CD8-positive, alpha-beta memory T cell (primary cell): ENCODE results near the gene HACD2. TPM values are rescaled to one million over a fixed set of nuclear protein-coding genes. Genes with fewer than 3 reads are reported as not detected.

Experiments used
- CTCF ChIA-PET: fragments of 350-600 bp; sonication (Branson Sonifier 250); formaldehyde crosslinking; loops from one replicate; lab custom pipeline; 2021; ENCODE audit warnings: antibody characterized with exemption; lab: Charles Lee
- POLR2A ChIA-PET: fragments of 350-600 bp; sonication (Branson Sonifier 250); formaldehyde crosslinking; loops from one replicate; lab custom pipeline; 2021; ENCODE audit warnings: antibody characterized with exemption; lab: Charles Lee
- DNase-seq, 5 donors: peaks; one replicate each; pipeline versions ENCODE4 v3.0.0 to v3.0.0-alpha.2; 2020 to 2022; ENCODE audit warnings: mixed read lengths in 1 of 5
- H3K27ac ChIP-seq: one replicate; pipeline ENCODE4 v1.7.0; 2013; ENCODE audit warnings: low read depth, mild to moderate bottlenecking, low read length, moderate library complexity
- H3K27me3 ChIP-seq: 2 replicates; pipeline ENCODE4 v1.7.0; 2013; ENCODE audit warnings: low read length, mild to moderate bottlenecking; ENCODE audit not compliant: insufficient read depth, poor library complexity, severe bottlenecking
- H3K36me3 ChIP-seq: 2 replicates; pipeline ENCODE4 v1.7.0; 2013; ENCODE audit warnings: mild to moderate bottlenecking, low read length, moderate library complexity; ENCODE audit not compliant: insufficient read depth
- H3K4me1 ChIP-seq: 2 replicates; pipeline ENCODE4 v1.7.0; 2013; ENCODE audit warnings: mild to moderate bottlenecking, low read length, moderate library complexity; ENCODE audit not compliant: insufficient read depth
- H3K4me3 ChIP-seq: 2 replicates; pipeline ENCODE4 v1.7.0; 2013; ENCODE audit warnings: mild to moderate bottlenecking, low read length
- H3K9me3 ChIP-seq: 2 replicates; pipeline ENCODE4 v1.7.0; 2013; ENCODE audit warnings: mild to moderate bottlenecking, low read length
- H3K27ac Mint-ChIP-seq, 8 donors: one replicate each; pipeline ENCODE4 v1.8.0; 2020 to 2021; ENCODE audit warnings: mixed read lengths in 8 of 8, mild to moderate bottlenecking in 6 of 8, inconsistent platforms in 3 of 8, moderate library complexity in 3 of 8
- H3K27me3 Mint-ChIP-seq, 2 donors: one replicate each; pipeline ENCODE4 v1.8.0; 2020 to 2021; ENCODE audit warnings: mixed read lengths in 2 of 2, mild to moderate bottlenecking in 1 of 2, moderate library complexity in 1 of 2
- H3K36me3 Mint-ChIP-seq, 3 donors: one replicate each; pipeline ENCODE4 v1.8.0; 2020 to 2021; ENCODE audit warnings: mixed read lengths in 3 of 3, inconsistent platforms in 1 of 3, mild to moderate bottlenecking in 1 of 3
- H3K4me1 Mint-ChIP-seq, 3 donors: one replicate each; pipeline ENCODE4 v1.8.0; 2020 to 2021; ENCODE audit warnings: mixed read lengths in 3 of 3, inconsistent platforms in 1 of 3, mild to moderate bottlenecking in 1 of 3
- H3K4me3 Mint-ChIP-seq, 7 donors: one replicate each; pipeline ENCODE4 v1.8.0; 2020 to 2021; ENCODE audit warnings: mixed read lengths in 7 of 7, mild to moderate bottlenecking in 6 of 7, moderate library complexity in 4 of 7, inconsistent platforms in 2 of 7
- H3K9me3 Mint-ChIP-seq, 5 donors: one replicate each; pipeline ENCODE4 v1.8.0; 2020 to 2022; ENCODE audit warnings: mixed read lengths in 5 of 5, mild to moderate bottlenecking in 3 of 5, moderate library complexity in 2 of 5, inconsistent platforms in 1 of 5
- polyA plus RNA-seq: library from polyadenylated mRNA; unstranded; fragments of 300-500 nt; fragmentation: Illumina TruSeq; gene quantifications from one replicate; pipeline ENCODE4 v1.2.3, GENCODE V29; 2021
- total RNA-seq, 2 experiments: library from RNA; stranded (reverse); gene quantifications; one replicate each; pipeline ENCODE4 v1.2.3, GENCODE V29; 2021

Gene HACD2
- total and polyA plus RNA-seq, 3 experiments from 2014 or later = 25.9 to 33.3 (median 33.0) TPM

GRCh38 chr3:123593381-123593780 is 8.5 kb upstream of the HACD2 start:
- Mint-ChIP-seq H3K4me3 (no peak overlapping the region), H3K4me1 (peaks cover 0 to 4% (median 1%) of the 10 kb centered on the region in 3 donors), H3K27me3 (no peaks in the 10 kb centered on the region), H3K36me3 (peaks cover 16 to 28% (median 19%) of the 10 kb centered on the region in 3 donors), H3K9me3 (peaks cover 9 to 23% (median 15%) of the 10 kb centered on the region in 5 donors), H3K27ac (no peak overlapping the region)
- H3K4me1 ChIP-seq = no peaks in the 10 kb centered on the region
- CTCF ChIA-PET = no interaction called here
- H3K36me3 ChIP-seq = no peaks in the 10 kb centered on the region
- H3K9me3 ChIP-seq = peaks cover 9% of the 10 kb centered on the region
- H3K27ac ChIP-seq = no peak overlapping the region
- no peaks in the 10 kb centered on the region for H3K27me3 ChIP-seq
- DNase-seq = no peak
- no peak overlapping the region for H3K4me3 ChIP-seq
- POLR2A ChIA-PET = no interaction called here

- Mint-ChIP-seq H3K36me3 (peaks cover 18 to 28% (median 19%) of the 10 kb centered on the region in 3 donors), H3K9me3 (peaks cover 9 to 23% (median 15%) of the 10 kb centered on the region in 5 donors), H3K27ac (no peak overlapping the region), H3K4me3 (peak overlapping the region in 2 of 7 donors; percentile 7 to 11), H3K4me1 (peaks cover 5 to 15% (median 5%) of the 10 kb centered on the region in 3 donors), H3K27me3 (no peaks in the 10 kb centered on the region)
- Histone ChIP-seq H3K36me3 (no peaks in the 10 kb centered on the region), H3K9me3 (peaks cover 9% of the 10 kb centered on the region), H3K27me3 (no peaks in the 10 kb centered on the region), H3K27ac (no peak overlapping the region), H3K4me1 (peaks cover 12% of the 10 kb centered on the region), H3K4me3 (peak overlapping the region; percentile 10)
- DNase-seq = no peak
- CTCF ChIA-PET = no interaction called here
- POLR2A ChIA-PET = no interaction called here
Observed at GRCh38 chr3:123590685-123591450, 6.0 kb upstream of the HACD2 start.

DNA sequence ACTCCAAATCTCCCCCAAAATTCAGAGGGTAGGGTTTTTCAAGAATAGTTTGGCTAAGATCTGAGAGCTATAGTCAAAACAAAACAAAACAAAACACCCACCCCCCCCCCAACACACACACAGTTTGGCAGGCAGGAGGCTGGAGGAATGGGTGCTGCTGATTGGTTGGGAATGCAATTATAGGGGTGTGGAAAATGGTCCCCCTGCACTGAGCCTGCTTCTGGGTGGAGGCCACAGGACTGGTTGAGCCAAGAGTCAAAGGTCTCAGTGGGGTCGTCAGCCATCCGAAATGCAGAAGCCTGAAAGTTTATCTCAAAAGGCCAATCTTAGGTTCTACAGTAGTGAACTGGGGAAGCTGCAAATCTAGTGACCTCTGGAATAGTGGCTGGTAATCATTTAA is 2.5 kb upstream of the HACD2 start:
- peaks cover 18% of the 10 kb centered on the region for H3K4me1 ChIP-seq
- Mint-ChIP-seq H3K9me3 (peaks cover 9 to 21% (median 15%) of the 10 kb centered on the region in 5 donors), H3K4me1 (peaks cover 20 to 29% (median 23%) of the 10 kb centered on the region in 3 donors), H3K27ac (peak overlapping the region in 2 of 8 donors; percentile 25 to 27), H3K4me3 (peak overlapping the region in 3 of 7 donors; percentile 21 to 84 (median 35)), H3K36me3 (peaks cover 18 to 28% (median 20%) of the 10 kb centered on the region in 3 donors), H3K27me3 (no peaks in the 10 kb centered on the region)
- H3K27ac ChIP-seq = no peak overlapping the region
- no peak overlapping the region for H3K4me3 ChIP-seq
- DNase-seq = no peak
- ChIA-PET POLR2A (interaction anchor here (0.8 kb wide), 1 partner anchor 1073 kb away, joined by 3 read pairs; the partner anchor contains the start of gene KPNA1), CTCF (no interaction called here)
- H3K9me3 ChIP-seq = peaks cover 9% of the 10 kb centered on the region
- no peaks in the 10 kb centered on the region for H3K36me3 ChIP-seq
- H3K27me3 ChIP-seq = no peaks in the 10 kb centered on the region

- DNase-seq = no peak
- Histone ChIP-seq H3K27ac (no peak overlapping the region), H3K4me3 (no peak overlapping the region), H3K36me3 (no peaks in the 10 kb centered on the region), H3K4me1 (peaks cover 18% of the 10 kb centered on the region), H3K27me3 (no peaks in the 10 kb centered on the region), H3K9me3 (peaks cover 9% of the 10 kb centered on the region)
- Mint-ChIP-seq H3K4me3 (peak overlapping the region in 4 of 7 donors; percentile 22 to 54 (median 30)), H3K27ac (peak overlapping the region in 3 of 8 donors; percentile 25 to 53 (median 27)), H3K27me3 (no peaks in the 10 kb centered on the region), H3K4me1 (peaks cover 22 to 34% (median 27%) of the 10 kb centered on the region in 3 donors), H3K36me3 (peaks cover 18 to 28% (median 20%) of the 10 kb centered on the region in 3 donors), H3K9me3 (peaks cover 9 to 21% (median 15%) of the 10 kb centered on the region in 5 donors)
- ChIA-PET CTCF (no interaction called here), POLR2A (no interaction called here)
Observed at GRCh38 chr3:123586968-123587367, 2.1 kb upstream of the HACD2 start.

DNA sequence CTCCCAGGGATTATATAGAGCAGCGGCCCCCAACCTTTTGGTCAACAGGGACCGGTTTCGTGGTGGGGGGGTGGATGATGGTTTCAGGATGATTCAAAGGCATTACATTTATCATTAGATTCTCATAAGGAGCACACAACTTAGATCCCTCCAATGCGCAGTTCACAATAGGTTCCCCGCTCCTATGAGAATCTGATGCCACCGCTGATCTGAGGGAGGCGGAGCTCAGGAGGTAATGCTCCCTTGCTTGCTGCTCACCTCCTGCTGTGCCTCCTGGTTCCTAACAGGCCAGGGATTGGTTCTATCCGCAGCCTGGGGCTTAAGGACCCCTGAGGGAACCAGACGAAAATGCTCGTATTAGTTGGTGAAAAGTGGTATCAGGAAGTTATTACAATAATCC is 1.3 kb upstream of the HACD2 start:
- peaks cover 18% of the 10 kb centered on the region for H3K4me1 ChIP-seq
- Mint-ChIP-seq H3K36me3 (peaks cover 17 to 23% (median 21%) of the 10 kb centered on the region in 3 donors), H3K4me1 (peaks cover 23 to 39% (median 30%) of the 10 kb centered on the region in 3 donors), H3K9me3 (peaks cover 6 to 14% (median 9%) of the 10 kb centered on the region in 5 donors), H3K27me3 (no peaks in the 10 kb centered on the region), H3K4me3 (no peak overlapping the region), H3K27ac (no peak overlapping the region)
- CTCF ChIA-PET = interaction anchor here (2.8 kb wide), 1 partner anchor 26 kb away, joined by 12 read pairs; no protein-coding TSS in a partner anchor
- no peaks in the 10 kb centered on the region for H3K36me3 ChIP-seq
- peak in 2 of 5 donors; percentile 4 to 11 for DNase-seq
- peaks cover 7% of the 10 kb centered on the region for H3K9me3 ChIP-seq
- peak overlapping the region; percentile 64 for H3K27ac ChIP-seq
- H3K27me3 ChIP-seq = no peaks in the 10 kb centered on the region
- H3K4me3 ChIP-seq = peak overlapping the region; percentile 100
- POLR2A ChIA-PET = interaction anchor here (1.1 kb wide), 1 partner anchor 1204 kb away, joined by 3 read pairs; the partner anchor contains the start of gene MIX23

DNA sequence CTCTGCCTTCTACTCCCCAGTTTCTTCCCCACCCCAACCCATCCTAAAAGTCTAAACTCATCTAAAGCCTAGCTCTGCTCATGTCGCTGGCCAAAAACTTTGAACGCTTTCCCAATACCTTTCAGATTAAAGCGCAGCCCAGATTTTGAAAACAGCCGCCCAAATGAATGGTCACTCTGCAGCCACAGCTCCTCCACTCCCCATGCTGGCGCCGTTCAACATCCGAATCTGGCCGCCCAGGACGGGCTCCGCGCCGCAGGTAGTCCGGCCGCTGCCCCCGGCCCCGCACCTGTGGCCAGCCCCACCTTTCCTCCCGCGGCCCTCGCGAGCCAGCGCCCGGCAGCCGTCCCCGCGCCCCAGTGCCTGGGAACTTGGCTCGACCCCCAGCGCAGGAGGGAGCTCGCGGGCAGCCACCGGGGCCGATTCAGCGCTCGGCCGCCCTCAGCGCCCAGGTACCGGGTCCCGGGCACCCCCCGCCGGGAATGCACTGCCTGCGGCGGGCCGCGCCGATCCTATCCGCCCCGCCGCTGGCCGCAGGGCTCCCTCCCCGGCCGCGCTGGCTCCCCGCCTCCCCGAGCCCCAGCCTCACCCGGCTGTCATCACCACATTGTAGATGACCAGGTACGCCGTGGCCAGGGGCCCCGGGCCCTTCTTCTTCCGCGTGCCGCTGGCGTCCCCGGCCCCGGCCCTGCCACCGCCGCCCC is 417 bp downstream of the HACD2 start:
- peak overlapping the region; percentile 57 to 91 (median 75) for H3K27ac Mint-ChIP-seq
- peak in 2 of 5 donors; percentile 0 to 27 for DNase-seq
- Histone ChIP-seq H3K4me1 (peaks cover 18% of the 10 kb centered on the region), H3K36me3 (no peaks in the 10 kb centered on the region), H3K27me3 (no peaks in the 10 kb centered on the region), H3K4me3 (peak overlapping the region; percentile 100), H3K27ac (peak overlapping the region; percentile 64), H3K9me3 (no peaks in the 10 kb centered on the region)
- peaks cover 9 to 27% (median 13%) of the 10 kb centered on the region in 3 donors for H3K36me3 Mint-ChIP-seq
- no peaks in the 10 kb centered on the region for H3K27me3 Mint-ChIP-seq
- POLR2A ChIA-PET = interaction anchor here (0.6 kb wide), 1 partner anchor 91 kb away, joined by 3 read pairs; no protein-coding TSS in a partner anchor
- H3K4me1 Mint-ChIP-seq = peaks cover 23 to 39% (median 30%) of the 10 kb centered on the region in 3 donors
- H3K4me3 Mint-ChIP-seq = peak overlapping the region in 1 of 7 donors; percentile 89
- peaks cover 0 to 3% (median 0%) of the 10 kb centered on the region in 5 donors for H3K9me3 Mint-ChIP-seq
- CTCF ChIA-PET = interaction anchor here (1.0 to 2.8 kb wide), 4 partner anchors 16 to 138 kb away, joined by 3 to 12 read pairs (median 4); no protein-coding TSS in a partner anchor

GRCh38 chr3:123583561-123583960 is 1.3 kb downstream of the HACD2 start:
- H3K9me3 ChIP-seq = no peaks in the 10 kb centered on the region
- Mint-ChIP-seq H3K4me3 (peak overlapping the region in 1 of 7 donors; percentile 89), H3K27ac (peak overlapping the region in 6 of 8 donors; percentile 24 to 85 (median 72)), H3K9me3 (no peaks in the 10 kb centered on the region), H3K36me3 (peaks cover 0 to 29% (median 9%) of the 10 kb centered on the region in 3 donors), H3K4me1 (peaks cover 23 to 39% (median 30%) of the 10 kb centered on the region in 3 donors), H3K27me3 (no peaks in the 10 kb centered on the region)
- DNase-seq = no peak
- H3K4me1 ChIP-seq = peaks cover 18% of the 10 kb centered on the region
- ChIA-PET CTCF (interaction anchor here (0.6 to 2.8 kb wide), 5 partner anchors 15 to 139 kb away, joined by 3 to 12 read pairs (median 4); no protein-coding TSS in a partner anchor), POLR2A (no interaction called here)
- no peak overlapping the region for H3K4me3 ChIP-seq
- no peak overlapping the region for H3K27ac ChIP-seq
- H3K27me3 ChIP-seq = no peaks in the 10 kb centered on the region
- no peaks in the 10 kb centered on the region for H3K36me3 ChIP-seq
